WTC11 (cell line): ENCODE results near the gene RTP3. TPM values are rescaled to one million over a fixed set of nuclear protein-coding genes. Genes with fewer than 3 reads are reported as not detected.

ENCODE experiments used
- ATAC-seq: fragments of 200-7000 bp; cut with Tn5 transposase; 2 replicates; pipeline ENCODE4 v1.10.0; 2021; ENCODE audit warnings: mild to moderate bottlenecking, moderate library complexity
- CTCF ChIA-PET: fragments of 300-600 bp; sonication (Branson Sonifier 250); formaldehyde crosslinking; loops from one replicate; lab custom pipeline; 2021; ENCODE audit warnings: antibody characterized with exemption; lab: Charles Lee
- POLR2A ChIA-PET: fragments of 350-600 bp; sonication (Branson Sonifier 250); formaldehyde crosslinking; loops from one replicate; lab custom pipeline; 2021; ENCODE audit warnings: antibody characterized with exemption; lab: Charles Lee
- DNase-seq: peaks from one replicate; pipeline ENCODE4 v3.0.0; 2021; ENCODE audit warnings: low spot score
- H3K27ac Mint-ChIP-seq: 2 replicates; pipeline ENCODE4 v1.8.0; 2021; ENCODE audit warnings: mixed read lengths
- H3K27me3 Mint-ChIP-seq: 2 replicates; pipeline ENCODE4 v1.8.0; 2021; ENCODE audit warnings: low read depth, mild to moderate bottlenecking, moderate library complexity, mixed read lengths
- H3K36me3 Mint-ChIP-seq: 2 replicates; pipeline ENCODE4 v1.8.0; 2021; ENCODE audit warnings: mixed read lengths
- H3K4me1 Mint-ChIP-seq: 2 replicates; pipeline ENCODE4 v1.8.0; 2022; ENCODE audit warnings: mixed read lengths
- H3K4me3 Mint-ChIP-seq: 2 replicates; pipeline ENCODE4 v1.8.0; 2021; ENCODE audit warnings: mild to moderate bottlenecking, moderate library complexity, mixed read lengths
- H3K9me3 Mint-ChIP-seq: 2 replicates; pipeline ENCODE4 v1.8.0; 2021; ENCODE audit warnings: mixed read lengths
- AFF4 ChIP-seq: sonication (generic); formaldehyde crosslinking; IDR thresholded peaks from 2 replicates; pipeline ENCODE4 v1.8.1; 2023; ENCODE audit warnings: mild to moderate bottlenecking, missing genetic modification reagents, borderline replicate concordance
- ATF2 ChIP-seq: sonication (generic); formaldehyde crosslinking; IDR thresholded peaks from 2 replicates; pipeline ENCODE4 v1.8.1; 2022; ENCODE audit warnings: low read depth, missing genetic modification reagents, borderline replicate concordance
- CDX4 ChIP-seq: fragments of 250-450 bp; sonication (Bioruptor Pico); IDR thresholded peaks from 2 replicates; pipeline ENCODE4 v1.9.0; 2021; ENCODE audit warnings: moderate library complexity, mild to moderate bottlenecking, inconsistent platforms, borderline replicate concordance
- ERG ChIP-seq: fragments of 250-450 bp; sonication (Bioruptor Pico); IDR thresholded peaks from 2 replicates; pipeline ENCODE4 v1.8.0; 2021; ENCODE audit warnings: mild to moderate bottlenecking
- GRHL2 ChIP-seq: fragments of 250-450 bp; sonication (Bioruptor Pico); IDR thresholded peaks from 2 replicates; pipeline ENCODE4 v1.8.0; 2022; ENCODE audit warnings: mild to moderate bottlenecking, moderate library complexity; ENCODE audit not compliant: insufficient replicate concordance, severe bottlenecking
- MLX ChIP-seq: sonication (generic); formaldehyde crosslinking; IDR thresholded peaks from 2 replicates; pipeline ENCODE4 v1.8.1; 2023; ENCODE audit warnings: mild to moderate bottlenecking, missing genetic modification reagents, moderate library complexity
- MXD4 ChIP-seq: fragments of 250-450 bp; sonication (Bioruptor Pico); IDR thresholded peaks from 2 replicates; pipeline ENCODE4 v1.8.0; 2021; ENCODE audit warnings: mild to moderate bottlenecking, moderate library complexity, borderline replicate concordance
- NFATC4 ChIP-seq: fragments of 250-450 bp; sonication (Bioruptor Pico); IDR thresholded peaks from 2 replicates; pipeline ENCODE4 v1.9.0; 2021; ENCODE audit warnings: mild to moderate bottlenecking
- NFYB ChIP-seq: sonication (generic); formaldehyde crosslinking; conservative IDR thresholded peaks from 2 replicates; pipeline ENCODE4 v1.8.0; 2022; ENCODE audit warnings: low read depth, missing genetic modification reagents
- NR2C2 ChIP-seq: sonication (generic); formaldehyde crosslinking; IDR thresholded peaks from 2 replicates; pipeline ENCODE4 v1.8.0; 2022; ENCODE audit warnings: mild to moderate bottlenecking, missing genetic modification reagents
- SMAD4 ChIP-seq: sonication (generic); formaldehyde crosslinking; IDR thresholded peaks from 2 replicates; pipeline ENCODE4 v1.8.0; 2022; ENCODE audit warnings: mild to moderate bottlenecking, missing genetic modification reagents
- USF2 ChIP-seq: sonication (generic); formaldehyde crosslinking; IDR thresholded peaks from 2 replicates; pipeline ENCODE4 v1.8.1; 2023; ENCODE audit warnings: mild to moderate bottlenecking, missing genetic modification reagents, moderate library complexity
- ZNF138 ChIP-seq: sonication (generic); formaldehyde crosslinking; conservative IDR thresholded peaks from 2 replicates; pipeline ENCODE4 v1.8.1; 2022; ENCODE audit warnings: mild to moderate bottlenecking, moderate library complexity, missing genetic modification reagents
- ZNF219 ChIP-seq: sonication (generic); formaldehyde crosslinking; IDR thresholded peaks from 2 replicates; pipeline ENCODE4 v1.8.0; 2023; ENCODE audit warnings: missing genetic modification reagents, mild to moderate bottlenecking, borderline replicate concordance
- ZNF423 ChIP-seq: fragments of 250-450 bp; sonication (Bioruptor Pico); IDR thresholded peaks from 2 replicates; pipeline ENCODE4 v2.1.2; 2022; ENCODE audit warnings: mild to moderate bottlenecking, moderate library complexity
- ZNF532 ChIP-seq: fragments of 250-450 bp; sonication (Bioruptor Pico); IDR thresholded peaks from 2 replicates; pipeline ENCODE4 v1.9.0; 2021; ENCODE audit warnings: mild to moderate bottlenecking, borderline replicate concordance
- ZNF671 ChIP-seq: fragments of 250-450 bp; sonication (Bioruptor Pico); IDR thresholded peaks from 2 replicates; pipeline ENCODE4 v1.8.0; 2021; ENCODE audit warnings: mild to moderate bottlenecking
- total RNA-seq: library from RNA; stranded (reverse); gene quantifications from 3 replicates; pipeline ENCODE4 v1.2.3, GENCODE V29; 2021

The RTP3 gene
- total RNA-seq, 1 experiment from 2014 or later = not detected

GRCh38 chr3:46506526-46506925 lies 8.8 kb downstream of the RTP3 start (continued):
- TF ChIP-seq MLX (no peak), SMAD4 (CRISPR knock-in tag) (no peak), ZNF138 (CRISPR knock-in tag) (no peak), MXD4 (CRISPR knock-in tag) (no peak), GRHL2 (CRISPR knock-in tag) (no peak), NFYB (CRISPR knock-in tag) (no peak), ZNF219 (CRISPR knock-in tag) (no peak), ATF2 (no peak), ZNF532 (no peak), NFATC4 (no peak)

GRCh38 chr3:46508850-46509591 lies 11.2 kb downstream of the RTP3 start:
- H3K4me3 Mint-ChIP-seq = no peak overlapping the region
- ChIA-PET POLR2A (no interaction called here), CTCF (interaction anchor here (0.7 to 1.2 kb wide), 6 partner anchors 12 to 206 kb away, joined by 3 to 9 read pairs (median 4); no protein-coding TSS in a partner anchor)
- H3K36me3 Mint-ChIP-seq = no peaks in the 10 kb centered on the region
- TF ChIP-seq CDX4 = 0 out of 2 replicates have a peak, but pooled peaks have one; percentile 54
- no peak for TF ChIP-seq ZNF671 (CRISPR knock-in tag)
- H3K4me1 Mint-ChIP-seq = peaks cover 33% of the 10 kb centered on the region
- peaks cover 8% of the 10 kb centered on the region for H3K27me3 Mint-ChIP-seq
- peaks cover 4% of the 10 kb centered on the region; the same call in 1 of the 2 replicates for H3K9me3 Mint-ChIP-seq
- DNase-seq (no peak), ATAC-seq (no peak)
- H3K27ac Mint-ChIP-seq = no peak overlapping the region

GRCh38 chr3:46509661-46510187 lies 11.9 kb downstream of the RTP3 start:
- Mint-ChIP-seq H3K36me3 (no peaks in the 10 kb centered on the region), H3K27ac (no peak overlapping the region), H3K27me3 (peaks cover 10% of the 10 kb centered on the region), H3K4me3 (no peak overlapping the region), H3K4me1 (peaks cover 33% of the 10 kb centered on the region), H3K9me3 (peaks cover 4% of the 10 kb centered on the region; the same call in 1 of the 2 replicates)
- no peak for ATAC-seq
- ChIA-PET CTCF (interaction anchor here (0.7 to 1.2 kb wide), 4 partner anchors 13 to 205 kb away, joined by 3 to 6 read pairs (median 4); no protein-coding TSS in a partner anchor), POLR2A (no interaction called here)
- no peak for DNase-seq
- TF ChIP-seq ERG = no peak
- TF ChIP-seq USF2 = no peak
- TF ChIP-seq NR2C2 (CRISPR knock-in tag) = no peak
- TF ChIP-seq AFF4 (CRISPR knock-in tag) = no peak
- TF ChIP-seq ZNF423 (CRISPR knock-in tag) = no peak
- TF ChIP-seq, all 79 proteins: peak for 0
